PFSK-1 (cell line): Measurements from ENCODE around the gene DACT3.

Experiments used
- FOXP2 ChIP-seq: optimal IDR thresholded peaks from 2 replicates; pipeline ENCODE3; 2011; ENCODE audit warnings: borderline replicate concordance, control low read depth, inconsistent platforms; ENCODE audit not compliant: insufficient read depth; ENCODE audit errors: extremely low read length, extremely low read depth
- POLR2AphosphoS5 ChIP-seq: IDR thresholded peaks from 2 replicates; pipeline ENCODE4 v1.6.1; 2012; ENCODE audit warnings: low read depth, mild to moderate bottlenecking, control low read depth, low read length, moderate library complexity
- SIN3A ChIP-seq: IDR thresholded peaks from 2 replicates; pipeline ENCODE4 v1.6.1; 2012; ENCODE audit warnings: mild to moderate bottlenecking, low read length, moderate library complexity, borderline replicate concordance; ENCODE audit not compliant: insufficient read depth
- TAF1 ChIP-seq: IDR thresholded peaks from 2 replicates; pipeline ENCODE4 v1.6.1; 2012; ENCODE audit warnings: low read length, control low read depth, borderline replicate concordance; ENCODE audit not compliant: insufficient read depth
- TF ChIP-seq, protein P1 (sequence below), 2 experiments: IDR thresholded peaks; 2 replicates each; pipeline versions ENCODE4 v1.6.1 to v1.8.0; 2011 to 2012; ENCODE audit warnings: low read depth in 2 of 2, low read length in 2 of 2, control low read depth in 1 of 2, inconsistent platforms in 1 of 2, mild to moderate bottlenecking in 1 of 2, moderate library complexity in 1 of 2; ENCODE audit not compliant: insufficient read depth in 1 of 2

The DACT3 gene

DNA sequence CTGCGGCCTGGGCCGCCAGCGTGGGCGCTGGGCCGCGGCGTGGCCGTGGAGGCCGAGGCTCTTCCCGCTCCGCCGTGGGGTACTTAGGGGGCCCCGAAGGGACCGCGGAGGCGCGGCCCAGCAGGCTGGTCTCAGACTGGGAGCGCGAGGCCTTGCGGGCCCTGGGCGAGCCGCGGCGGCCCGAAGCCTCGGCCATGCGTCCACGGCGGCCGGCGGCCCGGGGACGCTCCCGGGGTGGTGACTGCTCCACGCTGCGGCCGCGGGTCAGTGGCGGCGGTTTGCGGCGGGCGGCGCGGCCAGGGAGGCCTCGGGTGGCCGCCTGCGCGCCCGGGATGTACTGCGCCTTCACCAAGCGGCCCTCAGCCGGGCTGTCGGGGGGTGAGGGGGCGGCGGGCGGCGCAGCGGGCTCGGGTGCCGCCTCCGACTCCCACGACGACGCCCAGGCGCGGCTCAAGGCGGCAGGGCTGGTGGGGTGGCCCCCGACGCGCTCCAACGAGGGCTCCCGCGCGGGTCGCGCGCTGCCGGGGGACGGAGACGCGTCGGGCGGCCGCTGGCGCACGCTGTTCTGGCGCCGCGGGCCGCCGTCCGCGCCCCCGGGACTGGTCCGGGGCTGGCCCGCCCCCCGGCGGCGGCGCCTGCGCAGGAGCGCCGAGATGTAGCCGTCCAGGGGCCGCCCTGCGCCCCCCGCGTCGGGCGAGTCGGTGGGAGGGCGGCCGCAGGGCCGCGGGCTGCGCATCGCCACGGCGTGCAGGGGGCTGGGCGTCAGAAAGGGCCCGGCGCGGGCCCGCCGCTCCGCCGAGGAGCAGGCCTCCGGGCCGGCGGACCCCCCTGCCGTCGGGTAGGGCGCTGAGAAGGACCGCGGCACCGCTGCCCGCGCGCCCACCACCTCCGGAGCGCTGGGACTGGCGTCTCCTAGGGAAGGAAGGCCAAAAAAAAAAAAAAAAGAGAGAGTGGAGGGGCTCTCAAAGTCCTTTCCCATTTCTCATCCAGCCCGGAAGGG, 11.7 kb downstream of the DACT3 start:
- TF ChIP-seq SIN3A (no peak), POLR2AphosphoS5 (no peak), FOXP2 (no peak), TAF1 (no peak)
- TF ChIP-seq, protein P1, sequence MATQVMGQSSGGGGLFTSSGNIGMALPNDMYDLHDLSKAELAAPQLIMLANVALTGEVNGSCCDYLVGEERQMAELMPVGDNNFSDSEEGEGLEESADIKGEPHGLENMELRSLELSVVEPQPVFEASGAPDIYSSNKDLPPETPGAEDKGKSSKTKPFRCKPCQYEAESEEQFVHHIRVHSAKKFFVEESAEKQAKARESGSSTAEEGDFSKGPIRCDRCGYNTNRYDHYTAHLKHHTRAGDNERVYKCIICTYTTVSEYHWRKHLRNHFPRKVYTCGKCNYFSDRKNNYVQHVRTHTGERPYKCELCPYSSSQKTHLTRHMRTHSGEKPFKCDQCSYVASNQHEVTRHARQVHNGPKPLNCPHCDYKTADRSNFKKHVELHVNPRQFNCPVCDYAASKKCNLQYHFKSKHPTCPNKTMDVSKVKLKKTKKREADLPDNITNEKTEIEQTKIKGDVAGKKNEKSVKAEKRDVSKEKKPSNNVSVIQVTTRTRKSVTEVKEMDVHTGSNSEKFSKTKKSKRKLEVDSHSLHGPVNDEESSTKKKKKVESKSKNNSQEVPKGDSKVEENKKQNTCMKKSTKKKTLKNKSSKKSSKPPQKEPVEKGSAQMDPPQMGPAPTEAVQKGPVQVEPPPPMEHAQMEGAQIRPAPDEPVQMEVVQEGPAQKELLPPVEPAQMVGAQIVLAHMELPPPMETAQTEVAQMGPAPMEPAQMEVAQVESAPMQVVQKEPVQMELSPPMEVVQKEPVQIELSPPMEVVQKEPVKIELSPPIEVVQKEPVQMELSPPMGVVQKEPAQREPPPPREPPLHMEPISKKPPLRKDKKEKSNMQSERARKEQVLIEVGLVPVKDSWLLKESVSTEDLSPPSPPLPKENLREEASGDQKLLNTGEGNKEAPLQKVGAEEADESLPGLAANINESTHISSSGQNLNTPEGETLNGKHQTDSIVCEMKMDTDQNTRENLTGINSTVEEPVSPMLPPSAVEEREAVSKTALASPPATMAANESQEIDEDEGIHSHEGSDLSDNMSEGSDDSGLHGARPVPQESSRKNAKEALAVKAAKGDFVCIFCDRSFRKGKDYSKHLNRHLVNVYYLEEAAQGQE (IDR thresholded peaks at IDR 0.05; ENCODE audit: insufficient read depth in 1 of 2, low read depth in 2 of 2, low read length in 2 of 2): no peak

DNA sequence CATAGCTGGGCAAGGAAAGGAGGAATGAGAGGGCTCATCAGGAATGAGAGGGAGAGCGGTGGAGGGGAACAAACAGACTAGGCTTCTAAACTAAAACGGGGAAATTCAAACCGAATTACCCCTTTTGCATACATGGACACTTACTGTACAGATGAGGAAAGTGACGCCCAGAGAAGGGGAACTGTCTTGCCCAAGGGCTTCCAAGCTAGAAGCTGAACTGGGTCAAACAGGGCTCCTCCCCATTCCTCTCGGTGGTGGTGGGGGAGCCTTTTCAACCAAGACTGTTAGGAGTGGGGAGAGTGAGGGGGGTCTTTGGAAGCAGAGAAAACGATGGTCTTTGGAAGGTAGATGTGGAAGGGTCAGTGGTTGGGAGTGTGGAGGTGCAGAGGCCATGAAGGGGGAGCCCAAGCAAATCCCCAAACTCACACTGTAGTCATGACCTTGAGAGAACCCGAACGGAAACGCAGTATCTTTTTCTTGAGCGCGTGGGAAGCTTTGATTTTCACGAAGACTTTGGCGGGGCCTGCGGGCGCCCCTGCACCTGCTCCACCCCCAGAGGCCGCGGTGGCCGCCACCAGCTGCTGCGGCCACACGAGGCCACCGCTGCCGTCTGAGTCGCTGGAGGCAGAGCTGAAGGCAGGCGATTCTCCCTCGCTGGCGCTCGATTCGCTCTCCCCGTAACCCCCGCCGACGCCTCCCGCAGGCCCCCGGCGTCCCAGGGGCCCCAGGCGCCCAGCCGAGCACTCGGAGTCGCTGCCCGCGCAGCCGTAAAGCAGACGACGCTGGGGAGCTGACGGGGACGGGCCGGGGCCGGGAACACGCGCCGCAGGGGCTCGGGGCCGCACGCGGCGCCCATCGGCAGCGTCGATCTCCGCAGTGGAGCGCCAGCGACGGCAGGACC, 12.7 kb downstream of the DACT3 start:
- TF ChIP-seq TAF1 (no peak), FOXP2 (no peak), SIN3A (no peak), POLR2AphosphoS5 (no peak)
- TF ChIP-seq, protein P1 (IDR thresholded peaks at IDR 0.05; ENCODE audit: insufficient read depth in 1 of 2, low read depth in 2 of 2, low read length in 2 of 2): no peak

DNA sequence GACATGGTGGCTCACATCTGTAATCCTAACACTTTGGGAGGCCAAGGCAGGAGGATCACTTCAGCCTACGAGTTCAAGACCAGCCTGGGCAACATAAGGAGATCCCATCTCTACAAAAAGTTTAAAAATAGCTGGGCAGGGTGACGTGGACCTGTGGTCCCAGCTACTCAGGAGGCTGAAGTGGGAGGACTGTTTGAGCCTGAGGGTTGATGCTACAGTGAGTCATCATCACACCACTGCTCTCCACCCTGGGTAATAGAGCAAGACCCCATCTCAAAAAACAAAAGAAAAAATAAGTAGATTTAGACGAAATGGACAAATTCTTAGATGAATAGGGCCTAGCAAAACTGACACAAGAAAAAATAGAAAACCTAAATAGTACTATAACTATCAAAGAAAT, 14.6 kb downstream of the DACT3 start:
- TF ChIP-seq SIN3A: no peak
- TF ChIP-seq POLR2AphosphoS5: no peak
- TF ChIP-seq, protein P1 (IDR thresholded peaks at IDR 0.05; ENCODE audit: insufficient read depth in 1 of 2, low read depth in 2 of 2, low read length in 2 of 2): no peak
- TF ChIP-seq TAF1: no peak
- TF ChIP-seq FOXP2: no peak

DNA sequence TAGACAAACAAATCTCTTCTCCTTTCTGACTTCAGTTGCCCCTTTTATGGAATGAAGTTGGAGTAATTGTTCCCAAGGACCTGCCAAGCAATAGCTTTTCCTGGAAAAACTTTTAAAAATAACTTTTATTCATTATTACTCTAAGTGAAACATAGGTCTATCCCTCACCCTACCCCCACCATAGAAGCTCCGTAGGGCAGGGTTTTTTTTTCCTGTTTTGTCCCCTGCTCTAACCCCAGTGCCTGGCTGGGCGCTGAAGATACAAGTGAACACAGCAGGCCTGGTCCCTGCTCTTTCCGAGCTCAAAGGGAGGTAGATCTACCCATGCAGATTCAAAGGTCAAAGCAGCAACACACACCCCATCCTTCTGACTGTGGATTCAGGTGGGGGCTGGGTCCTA, 16.3 kb downstream of the DACT3 start:
- TF ChIP-seq FOXP2: no peak
- no peak for TF ChIP-seq POLR2AphosphoS5
- TF ChIP-seq TAF1: no peak
- no peak for TF ChIP-seq SIN3A

DNA sequence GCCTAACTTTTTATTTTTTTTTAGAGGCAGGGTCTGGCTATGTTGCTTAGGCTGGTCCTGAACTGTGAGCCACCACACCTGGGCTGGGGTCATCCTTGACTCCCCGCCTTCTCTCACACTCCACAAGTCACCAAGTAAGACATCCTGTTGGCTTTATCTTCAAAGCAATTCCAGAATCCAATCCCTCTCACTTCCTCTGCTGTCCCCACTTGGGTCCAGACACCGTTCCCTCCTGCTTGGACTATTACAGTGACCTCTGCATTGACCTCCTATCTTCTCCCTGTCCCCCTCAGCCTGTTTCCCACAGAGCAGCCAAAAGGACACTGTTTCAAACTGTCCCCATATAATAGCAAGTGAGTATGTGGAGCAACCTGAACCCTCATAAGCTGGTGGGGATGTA, 20.3 kb downstream of the DACT3 start:
- TF ChIP-seq TAF1 (no peak), POLR2AphosphoS5 (no peak), FOXP2 (no peak), SIN3A (no peak)
- TF ChIP-seq, protein P1 (IDR thresholded peaks at IDR 0.05; ENCODE audit: insufficient read depth in 1 of 2, low read depth in 2 of 2, low read length in 2 of 2): no peak
